ENCODE results near the gene ANKS1A. TPM values are rescaled to one million over a fixed set of nuclear protein-coding genes. Genes with fewer than 3 reads are reported as not detected.

ANKS1A gene
- total RNA-seq, 1 donor from 2014 or later, result 17.0 TPM

DNA sequence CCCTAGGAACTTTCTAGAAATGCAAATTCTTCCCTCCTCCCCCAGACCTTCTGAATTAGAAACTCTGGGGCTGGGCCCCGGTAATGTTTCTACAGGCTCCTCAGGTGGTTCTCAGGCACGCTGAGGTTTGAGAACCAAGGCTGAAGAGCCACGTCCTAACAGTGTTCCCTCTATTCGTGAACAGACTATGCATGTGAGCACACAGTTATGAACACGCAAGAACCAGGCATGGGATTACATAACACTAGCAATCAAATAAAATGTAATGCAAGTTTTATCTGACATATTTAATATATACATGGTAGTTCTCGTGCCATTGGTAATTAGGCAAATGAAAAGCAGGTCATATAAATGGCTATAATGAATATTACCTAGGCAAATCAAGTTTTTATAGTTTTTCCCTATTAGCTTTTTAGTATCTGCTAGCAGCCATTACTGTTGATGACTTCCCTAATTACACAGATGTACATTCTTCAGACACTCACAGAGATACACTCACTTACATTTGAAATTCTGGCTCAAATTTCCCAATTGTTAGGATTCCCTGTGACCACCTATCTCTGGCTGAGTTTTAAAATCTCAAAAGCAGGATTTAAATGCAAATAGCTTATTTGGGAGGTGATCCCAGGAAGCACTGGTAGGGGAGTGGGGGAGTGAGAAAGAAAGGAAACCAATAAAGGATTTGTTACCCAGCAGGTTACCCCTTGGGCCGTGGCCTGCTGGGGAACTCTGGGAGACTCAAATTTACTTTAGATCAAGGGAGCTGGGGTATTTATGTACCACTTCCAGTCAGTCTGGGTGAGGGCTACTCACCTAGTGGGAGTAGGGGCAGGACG, 148.0 kb downstream of the ANKS1A start:
- Histone ChIP-seq H3K27me3 (no peaks in the 10 kb centered on the region), H4K20me1 (ENCODE audit: low read depth) (peaks cover 15% of the 10 kb centered on the region), H3K36me3 (no peaks in the 10 kb centered on the region), H3K9me3 (ENCODE audit: low read depth) (no peaks in the 10 kb centered on the region), H2AFZ (replicated peaks) (no peak overlapping the region), H3K4me3 (no peak overlapping the region), H3K4me1 (peaks cover 33% of the 10 kb centered on the region), H3F3A (ENCODE audit: low read depth) (peaks cover 20% of the 10 kb centered on the region), H3K9ac (no peak overlapping the region), H3K27ac (no peak overlapping the region), H3K79me2 (ENCODE audit: low read depth) (no peaks in the 10 kb centered on the region), H3K4me2 (peak overlapping the region; percentile 56)
- Mint-ChIP-seq H3K27me3 (ENCODE audit: insufficient read depth, low read depth) (peaks cover 2% of the 10 kb centered on the region), H3K9me3 (no peaks in the 10 kb centered on the region), H3K4me3 (no peak overlapping the region), H3K27ac (no peak overlapping the region), H3K36me3 (peaks cover 9% of the 10 kb centered on the region), H3K4me1 (peaks cover 26% of the 10 kb centered on the region)
- DNase-seq (ENCODE audit: low spot score), result peak; percentile 31
- TF ChIP-seq EZH2 (IDR thresholded peaks at IDR 0.05) (no peak), EZH2phosphoT487 (IDR thresholded peaks at IDR 0.05) (no peak)
- TF ChIP-seq, protein P1, sequence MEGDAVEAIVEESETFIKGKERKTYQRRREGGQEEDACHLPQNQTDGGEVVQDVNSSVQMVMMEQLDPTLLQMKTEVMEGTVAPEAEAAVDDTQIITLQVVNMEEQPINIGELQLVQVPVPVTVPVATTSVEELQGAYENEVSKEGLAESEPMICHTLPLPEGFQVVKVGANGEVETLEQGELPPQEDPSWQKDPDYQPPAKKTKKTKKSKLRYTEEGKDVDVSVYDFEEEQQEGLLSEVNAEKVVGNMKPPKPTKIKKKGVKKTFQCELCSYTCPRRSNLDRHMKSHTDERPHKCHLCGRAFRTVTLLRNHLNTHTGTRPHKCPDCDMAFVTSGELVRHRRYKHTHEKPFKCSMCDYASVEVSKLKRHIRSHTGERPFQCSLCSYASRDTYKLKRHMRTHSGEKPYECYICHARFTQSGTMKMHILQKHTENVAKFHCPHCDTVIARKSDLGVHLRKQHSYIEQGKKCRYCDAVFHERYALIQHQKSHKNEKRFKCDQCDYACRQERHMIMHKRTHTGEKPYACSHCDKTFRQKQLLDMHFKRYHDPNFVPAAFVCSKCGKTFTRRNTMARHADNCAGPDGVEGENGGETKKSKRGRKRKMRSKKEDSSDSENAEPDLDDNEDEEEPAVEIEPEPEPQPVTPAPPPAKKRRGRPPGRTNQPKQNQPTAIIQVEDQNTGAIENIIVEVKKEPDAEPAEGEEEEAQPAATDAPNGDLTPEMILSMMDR (IDR thresholded peaks at IDR 0.05), result no peak

DNA sequence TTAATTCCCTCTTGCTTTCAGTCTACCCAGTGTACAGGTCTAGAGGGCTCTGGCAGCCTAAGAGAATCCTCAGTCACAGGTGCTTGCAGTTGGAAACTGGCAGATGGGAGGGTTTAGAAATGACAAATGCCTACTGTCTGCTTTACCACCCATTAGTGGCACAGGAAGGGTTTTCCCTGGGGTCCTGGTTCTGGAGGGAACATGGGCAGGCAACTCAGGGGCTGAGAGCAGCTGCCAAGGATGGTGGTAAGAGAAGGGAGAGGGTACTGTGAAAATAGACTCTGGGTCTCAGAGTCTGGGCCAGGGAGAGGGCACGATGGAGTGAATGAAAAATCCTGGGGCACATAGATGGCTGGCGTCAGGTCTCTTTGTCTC, 148.6 kb downstream of the ANKS1A start:
- Histone ChIP-seq H3K4me2 (peak overlapping the region; percentile 56), H3K4me3 (no peak overlapping the region), H3K27me3 (no peaks in the 10 kb centered on the region), H3F3A (ENCODE audit: low read depth) (peaks cover 20% of the 10 kb centered on the region), H3K9me3 (ENCODE audit: low read depth) (no peaks in the 10 kb centered on the region), H2AFZ (replicated peaks) (no peak overlapping the region), H4K20me1 (ENCODE audit: low read depth) (peaks cover 15% of the 10 kb centered on the region), H3K79me2 (ENCODE audit: low read depth) (no peaks in the 10 kb centered on the region), H3K36me3 (no peaks in the 10 kb centered on the region), H3K4me1 (peaks cover 33% of the 10 kb centered on the region), H3K27ac (no peak overlapping the region), H3K9ac (no peak overlapping the region)
- no peak for DNase-seq (ENCODE audit: low spot score)
- peaks cover under 1% of the 10 kb centered on the region for H3K27me3 Mint-ChIP-seq (ENCODE audit: insufficient read depth, low read depth)
- H3K4me3 Mint-ChIP-seq, result no peak overlapping the region
- no peaks in the 10 kb centered on the region for H3K9me3 Mint-ChIP-seq
- peaks cover 9% of the 10 kb centered on the region for H3K36me3 Mint-ChIP-seq
- TF ChIP-seq, protein P1 (IDR thresholded peaks at IDR 0.05), result no peak
- no peak for TF ChIP-seq EZH2phosphoT487 (IDR thresholded peaks at IDR 0.05)
- no peak for TF ChIP-seq EZH2 (IDR thresholded peaks at IDR 0.05)
- H3K27ac Mint-ChIP-seq, result peak overlapping the region; percentile 64
- peaks cover 29% of the 10 kb centered on the region for H3K4me1 Mint-ChIP-seq

DNA sequence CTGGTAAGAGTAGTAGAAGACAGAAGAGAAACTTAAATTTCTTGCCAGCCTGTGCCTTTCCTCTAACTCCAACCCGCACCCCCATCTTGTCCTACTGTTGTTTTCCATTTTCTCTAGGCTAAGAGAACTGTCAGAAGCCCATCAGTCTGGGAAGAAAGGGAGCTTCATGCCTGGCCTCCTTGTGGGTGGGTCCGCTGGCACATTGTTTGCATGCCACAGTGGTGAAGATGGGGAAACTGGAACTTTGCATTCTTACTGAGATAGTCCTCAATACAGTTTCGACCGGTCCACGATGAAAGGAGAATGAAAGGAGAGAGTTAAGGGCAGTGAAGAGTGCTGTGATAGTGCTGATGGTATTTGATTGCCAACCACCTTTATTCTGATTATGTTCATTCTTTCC, 149.0 kb downstream of the ANKS1A start:
- Mint-ChIP-seq H3K9me3 (no peaks in the 10 kb centered on the region), H3K36me3 (peaks cover 9% of the 10 kb centered on the region), H3K4me3 (no peak overlapping the region), H3K27me3 (ENCODE audit: insufficient read depth, low read depth) (no peaks in the 10 kb centered on the region), H3K27ac (peak overlapping the region; percentile 64), H3K4me1 (peaks cover 29% of the 10 kb centered on the region)
- DNase-seq (ENCODE audit: low spot score), result no peak
- H4K20me1 ChIP-seq (ENCODE audit: low read depth), result peaks cover 15% of the 10 kb centered on the region
- H3K4me2 ChIP-seq, result peak overlapping the region; percentile 56
- peaks cover 20% of the 10 kb centered on the region for H3F3A ChIP-seq (ENCODE audit: low read depth)
- H3K27ac ChIP-seq, result no peak overlapping the region
- no peak overlapping the region for H3K9ac ChIP-seq
- TF ChIP-seq, protein P1 (IDR thresholded peaks at IDR 0.05), result no peak
- TF ChIP-seq EZH2phosphoT487 (IDR thresholded peaks at IDR 0.05), result no peak
- TF ChIP-seq EZH2 (IDR thresholded peaks at IDR 0.05), result no peak
- no peak overlapping the region for H2AFZ ChIP-seq (replicated peaks)
- H3K36me3 ChIP-seq, result no peaks in the 10 kb centered on the region
- H3K9me3 ChIP-seq (ENCODE audit: low read depth), result no peaks in the 10 kb centered on the region
- H3K4me3 ChIP-seq, result no peak overlapping the region
- H3K4me1 ChIP-seq, result peaks cover 34% of the 10 kb centered on the region
- no peaks in the 10 kb centered on the region for H3K27me3 ChIP-seq
- H3K79me2 ChIP-seq (ENCODE audit: low read depth), result no peaks in the 10 kb centered on the region

All from neural progenitor cell (in vitro differentiated cells).